Lower leg skin (tissue), 3 donors: ENCODE results near the gene MIPOL1.

Source experiments
- POLR2A ChIP-seq, 2 donors: fragments of 450-650 bp; IDR thresholded peaks; one replicate each; pipeline ENCODE4 v1.6.1; 2016 to 2017; ENCODE audit warnings: antibody characterized with exemption in 2 of 2, mild to moderate bottlenecking in 1 of 2, moderate library complexity in 1 of 2
- TF ChIP-seq, protein P1 (sequence below), 3 donors: fragments of 450-650 bp; IDR thresholded peaks; one replicate each; pipeline ENCODE4 v1.5.1; 2016; ENCODE audit warnings: antibody characterized with exemption in 3 of 3, mild to moderate bottlenecking in 3 of 3, moderate library complexity in 2 of 3

DNA sequence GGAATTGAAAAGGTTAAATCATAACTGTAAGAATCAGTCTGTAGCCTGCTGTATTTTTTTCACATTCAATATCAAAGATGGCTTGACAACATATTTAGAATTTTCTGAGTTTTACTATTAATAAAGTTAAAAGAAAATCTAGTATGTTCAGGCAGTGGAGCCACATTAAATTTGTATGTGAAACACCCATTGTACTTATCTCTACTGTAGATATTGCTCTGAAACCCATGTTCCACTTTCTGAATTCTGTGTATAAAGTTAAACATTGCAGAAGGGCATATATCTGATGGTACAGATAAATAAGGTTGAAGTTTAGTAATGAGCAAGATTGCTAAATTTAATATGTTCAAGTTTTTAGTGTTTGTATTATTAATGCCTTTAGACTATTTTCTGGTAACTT lies 224.6 kb downstream of the MIPOL1 start:
- TF ChIP-seq, protein P1, sequence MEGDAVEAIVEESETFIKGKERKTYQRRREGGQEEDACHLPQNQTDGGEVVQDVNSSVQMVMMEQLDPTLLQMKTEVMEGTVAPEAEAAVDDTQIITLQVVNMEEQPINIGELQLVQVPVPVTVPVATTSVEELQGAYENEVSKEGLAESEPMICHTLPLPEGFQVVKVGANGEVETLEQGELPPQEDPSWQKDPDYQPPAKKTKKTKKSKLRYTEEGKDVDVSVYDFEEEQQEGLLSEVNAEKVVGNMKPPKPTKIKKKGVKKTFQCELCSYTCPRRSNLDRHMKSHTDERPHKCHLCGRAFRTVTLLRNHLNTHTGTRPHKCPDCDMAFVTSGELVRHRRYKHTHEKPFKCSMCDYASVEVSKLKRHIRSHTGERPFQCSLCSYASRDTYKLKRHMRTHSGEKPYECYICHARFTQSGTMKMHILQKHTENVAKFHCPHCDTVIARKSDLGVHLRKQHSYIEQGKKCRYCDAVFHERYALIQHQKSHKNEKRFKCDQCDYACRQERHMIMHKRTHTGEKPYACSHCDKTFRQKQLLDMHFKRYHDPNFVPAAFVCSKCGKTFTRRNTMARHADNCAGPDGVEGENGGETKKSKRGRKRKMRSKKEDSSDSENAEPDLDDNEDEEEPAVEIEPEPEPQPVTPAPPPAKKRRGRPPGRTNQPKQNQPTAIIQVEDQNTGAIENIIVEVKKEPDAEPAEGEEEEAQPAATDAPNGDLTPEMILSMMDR (IDR thresholded peaks at IDR 0.05), result no peak
- TF ChIP-seq POLR2A (IDR thresholded peaks at IDR 0.05), result no peak
